A673 (cell line): ENCODE data around the gene CERS6. TPM values are rescaled to one million over a fixed set of nuclear protein-coding genes. Genes with fewer than 3 reads are reported as not detected.

Source experiments
- BruUV-seq: library from RNA; stranded (reverse); fragments of 400-500 nt; replicated peaks from 2 replicates; lab custom pipeline; 2021; lab: Mats Ljungman, UMichigan
- CTCF ChIA-PET: fragments of 300-600 bp; sonication (Branson Sonifier 250); formaldehyde crosslinking; loops from one replicate; lab custom pipeline; 2022; ENCODE audit warnings: antibody characterized with exemption; lab: Charles Lee
- POLR2A ChIA-PET: fragments of 300-600 bp; sonication (Branson Sonifier 250); formaldehyde crosslinking; loops from one replicate; lab custom pipeline; 2022; ENCODE audit warnings: antibody characterized with exemption; ENCODE audit not compliant: low non-redundant PET; lab: Charles Lee
- DNase-seq: peaks from one replicate; pipeline ENCODE4 v3.0.0-alpha.2; 2015; ENCODE audit warnings: low spot score
- H3K27ac ChIP-seq: fragments of 200-600 bp; sonication (generic); 2 replicates; pipeline ENCODE4 v1.5.1; 2016; ENCODE audit warnings: mixed run types, low read depth, mild to moderate bottlenecking, mixed read lengths, antibody characterized with exemption, low read length; ENCODE audit not compliant: poor library complexity, severe bottlenecking
- H3K27me3 ChIP-seq: fragments of 200-600 bp; sonication (generic); replicated peaks from 2 replicates; pipeline ENCODE4 v1.6.1; 2017; ENCODE audit warnings: mixed run types, low read depth, mild to moderate bottlenecking, mixed read lengths, antibody characterized with exemption, low read length; ENCODE audit not compliant: insufficient read depth, poor library complexity
- H3K36me3 ChIP-seq: fragments of 200-600 bp; sonication (generic); 2 replicates; pipeline ENCODE4 v1.6.1; 2016; ENCODE audit warnings: mixed run types, mild to moderate bottlenecking, mixed read lengths, antibody characterized with exemption, low read length; ENCODE audit not compliant: insufficient read depth, poor library complexity, severe bottlenecking
- H3K4me1 ChIP-seq: fragments of 200-600 bp; sonication (generic); 2 replicates; pipeline ENCODE4 v1.6.1; 2017; ENCODE audit warnings: mixed run types, mild to moderate bottlenecking, mixed read lengths, antibody characterized with exemption, low read length; ENCODE audit not compliant: insufficient read depth, poor library complexity, severe bottlenecking
- H3K4me3 ChIP-seq: fragments of 200-600 bp; sonication (generic); 2 replicates; pipeline ENCODE4 v1.5.1; 2016; ENCODE audit warnings: low read depth, mixed run types, mild to moderate bottlenecking, mixed read lengths, low read length; ENCODE audit not compliant: poor library complexity, severe bottlenecking
- H3K9me3 ChIP-seq: fragments of 200-600 bp; sonication (generic); 2 replicates; pipeline ENCODE4 v1.6.1; 2016; ENCODE audit warnings: mixed run types, low read depth, mild to moderate bottlenecking, mixed read lengths, antibody characterized with exemption, low read length; ENCODE audit not compliant: poor library complexity, severe bottlenecking
- EZH2 ChIP-seq: fragments of 200-600 bp; sonication (generic); IDR thresholded peaks from 2 replicates; pipeline ENCODE4 v1.6.1; 2017; ENCODE audit warnings: borderline replicate concordance, low read depth, mild to moderate bottlenecking, mixed read lengths, antibody characterized with exemption, low read length; ENCODE audit not compliant: poor library complexity, severe bottlenecking
- intact Hi-C: fragments of 100-400 bp; cut with micrococcal nuclease; formaldehyde crosslinking; loops from one replicate; pipeline ENCODE4 v1.10.0; 2022; ENCODE audit not compliant: unreplicated experiment
- total RNA-seq: library from RNA; stranded (reverse); gene quantifications from 2 replicates; pipeline ENCODE4 v1.2.3, GENCODE V29; 2021
- TF ChIP-seq, protein P1 (sequence below): fragments of 300-800, 200-600 bp; sonication (generic); conservative IDR thresholded peaks from 2 replicates; pipeline ENCODE4 v1.5.1; 2017; ENCODE audit warnings: low read depth, mild to moderate bottlenecking, antibody characterized with exemption, low read length, moderate library complexity, mixed read lengths

The CERS6 gene
- total RNA-seq, 1 experiment from 2014 or later = 12.4 TPM

DNA sequence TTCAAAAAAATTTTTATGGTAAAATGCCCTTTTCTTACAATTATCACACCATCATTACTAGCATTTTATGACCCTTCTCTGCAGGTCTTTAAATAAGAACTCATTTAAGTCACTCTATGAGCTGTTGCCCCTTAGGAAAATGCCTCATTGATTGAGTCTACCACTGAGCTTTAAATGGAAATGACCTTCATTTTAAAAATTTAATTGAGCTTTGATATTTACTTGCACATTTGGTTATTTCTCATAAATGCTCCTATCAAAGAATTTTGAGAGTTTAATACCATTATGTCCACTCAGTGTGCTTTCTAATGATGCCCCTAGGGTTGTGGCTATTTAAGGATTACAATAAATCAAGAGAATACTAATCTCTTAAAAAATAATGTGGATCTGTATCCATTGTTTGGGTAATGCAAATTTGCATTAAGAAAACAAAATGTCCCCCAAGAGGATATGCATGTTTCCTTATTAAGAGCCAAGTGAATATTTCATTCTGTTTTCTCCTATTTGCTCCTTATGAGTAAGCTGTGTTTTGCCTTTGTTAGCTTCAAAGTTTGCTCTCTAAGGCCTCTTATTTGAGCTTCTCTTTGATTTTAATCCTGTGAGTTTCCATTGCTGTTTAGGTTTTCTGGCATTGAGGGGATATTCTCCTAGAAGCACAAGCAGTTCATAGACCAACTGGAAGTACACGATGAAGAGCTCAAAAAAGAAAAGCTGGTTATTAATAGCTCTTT is 69.8 kb downstream of the CERS6 start:
- Histone ChIP-seq H3K4me3 (no peak overlapping the region), H3K4me1 (peaks cover 14% of the 10 kb centered on the region), H3K36me3 (no peaks in the 10 kb centered on the region), H3K9me3 (no peaks in the 10 kb centered on the region), H3K27ac (no peak overlapping the region), H3K27me3 (no peaks in the 10 kb centered on the region)
- peak; percentile 4 for DNase-seq
- TF ChIP-seq EZH2 = no peak
- TF ChIP-seq, protein P1, sequence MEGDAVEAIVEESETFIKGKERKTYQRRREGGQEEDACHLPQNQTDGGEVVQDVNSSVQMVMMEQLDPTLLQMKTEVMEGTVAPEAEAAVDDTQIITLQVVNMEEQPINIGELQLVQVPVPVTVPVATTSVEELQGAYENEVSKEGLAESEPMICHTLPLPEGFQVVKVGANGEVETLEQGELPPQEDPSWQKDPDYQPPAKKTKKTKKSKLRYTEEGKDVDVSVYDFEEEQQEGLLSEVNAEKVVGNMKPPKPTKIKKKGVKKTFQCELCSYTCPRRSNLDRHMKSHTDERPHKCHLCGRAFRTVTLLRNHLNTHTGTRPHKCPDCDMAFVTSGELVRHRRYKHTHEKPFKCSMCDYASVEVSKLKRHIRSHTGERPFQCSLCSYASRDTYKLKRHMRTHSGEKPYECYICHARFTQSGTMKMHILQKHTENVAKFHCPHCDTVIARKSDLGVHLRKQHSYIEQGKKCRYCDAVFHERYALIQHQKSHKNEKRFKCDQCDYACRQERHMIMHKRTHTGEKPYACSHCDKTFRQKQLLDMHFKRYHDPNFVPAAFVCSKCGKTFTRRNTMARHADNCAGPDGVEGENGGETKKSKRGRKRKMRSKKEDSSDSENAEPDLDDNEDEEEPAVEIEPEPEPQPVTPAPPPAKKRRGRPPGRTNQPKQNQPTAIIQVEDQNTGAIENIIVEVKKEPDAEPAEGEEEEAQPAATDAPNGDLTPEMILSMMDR = no peak
- ChIA-PET POLR2A (no interaction called here), CTCF (no interaction called here)
- no TSS peak for BruUV-seq
- intact Hi-C loops = no loop called here

DNA sequence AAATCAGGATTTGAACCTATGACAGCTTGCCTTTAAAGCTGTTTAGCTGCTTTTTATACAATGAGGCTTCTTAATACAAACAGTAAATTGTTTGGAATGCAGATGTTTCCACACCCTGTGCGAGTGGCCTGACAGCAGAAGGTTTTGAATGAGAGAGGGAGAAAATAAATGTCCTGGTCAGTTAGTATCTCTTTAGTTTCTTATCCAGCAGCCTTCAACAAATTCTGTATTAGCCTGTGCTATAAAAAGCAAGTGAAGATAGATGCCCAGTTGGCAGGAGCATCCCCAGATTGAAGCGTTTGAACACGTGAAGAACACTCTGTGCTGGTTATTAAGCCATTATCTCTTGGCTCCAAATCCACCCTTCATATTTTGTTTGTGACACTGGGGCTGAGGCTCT is 70.6 kb downstream of the CERS6 start:
- BruUV-seq = no TSS peak
- intact Hi-C loops = no loop called here
- Histone ChIP-seq H3K27ac (no peak overlapping the region), H3K27me3 (no peaks in the 10 kb centered on the region), H3K4me1 (peaks cover 18% of the 10 kb centered on the region), H3K9me3 (no peaks in the 10 kb centered on the region), H3K36me3 (no peaks in the 10 kb centered on the region), H3K4me3 (no peak overlapping the region)
- CTCF ChIA-PET = no interaction called here
- TF ChIP-seq, protein P1 = no peak
- TF ChIP-seq EZH2 = no peak
- no peak for DNase-seq
- POLR2A ChIA-PET = no interaction called here

DNA sequence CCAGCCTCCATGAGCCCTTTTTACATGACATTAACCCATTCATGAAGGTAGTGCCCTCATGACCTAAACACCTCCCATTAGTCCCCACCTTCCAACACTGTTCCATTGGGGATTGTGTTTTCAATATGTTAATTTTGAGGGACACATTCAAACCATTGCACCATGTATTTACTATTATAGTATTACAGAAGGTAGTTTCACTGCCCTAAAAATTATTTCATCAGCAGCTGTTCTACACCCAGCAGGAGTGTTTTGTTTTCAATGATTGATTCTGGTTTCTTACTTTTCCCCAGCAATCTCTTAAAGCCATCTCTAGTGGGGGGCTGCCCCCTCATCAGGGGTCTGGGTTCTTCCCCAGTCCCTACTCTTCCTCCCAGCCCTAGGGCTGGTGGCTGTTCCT is 71.9 kb downstream of the CERS6 start:
- Histone ChIP-seq H3K27me3 (no peaks in the 10 kb centered on the region), H3K4me1 (peaks cover 20% of the 10 kb centered on the region), H3K36me3 (no peaks in the 10 kb centered on the region), H3K4me3 (no peak overlapping the region), H3K9me3 (no peaks in the 10 kb centered on the region), H3K27ac (no peak overlapping the region)
- DNase-seq = no peak
- intact Hi-C loops = no loop called here
- POLR2A ChIA-PET = no interaction called here
- CTCF ChIA-PET = no interaction called here
- TF ChIP-seq, protein P1 = no peak
- no peak for TF ChIP-seq EZH2
- no TSS peak for BruUV-seq
